ENCODE measurements around the gene NKD2. TPM values are rescaled to one million over a fixed set of nuclear protein-coding genes. Genes with fewer than 3 reads are reported as not detected.

The NKD2 gene
- total RNA-seq, 1 experiment from 2014 or later = not detected

GRCh38 chr5:1086137-1086536 lies 77.5 kb downstream of the NKD2 start:
- Histone ChIP-seq H3K9me3 (replicated peaks) (no peaks in the 10 kb centered on the region), H3K4me1 (no peaks in the 10 kb centered on the region), H3K27ac (no peak overlapping the region), H3K27me3 (no peaks in the 10 kb centered on the region), H3K36me3 (no peaks in the 10 kb centered on the region), H3K4me3 (no peak overlapping the region)
- no peak for DNase-seq

- no peaks in the 10 kb centered on the region for H3K4me1 ChIP-seq
- DNase-seq = no peak
- no peaks in the 10 kb centered on the region for H3K27me3 ChIP-seq
- no peak overlapping the region for H3K4me3 ChIP-seq
- no peak overlapping the region for H3K27ac ChIP-seq
- no peaks in the 10 kb centered on the region for H3K36me3 ChIP-seq
- H3K9me3 ChIP-seq (replicated peaks) = no peaks in the 10 kb centered on the region
Observed at GRCh38 chr5:1086871-1087270, 78.3 kb downstream of the NKD2 start.

- Histone ChIP-seq H3K9me3 (replicated peaks) (no peaks in the 10 kb centered on the region), H3K27me3 (no peaks in the 10 kb centered on the region), H3K27ac (no peak overlapping the region), H3K4me3 (no peak overlapping the region), H3K4me1 (no peaks in the 10 kb centered on the region), H3K36me3 (no peaks in the 10 kb centered on the region)
- DNase-seq = no peak
Observed at GRCh38 chr5:1087428-1087827, 78.8 kb downstream of the NKD2 start.

- H3K4me3 ChIP-seq = no peak overlapping the region
- no peaks in the 10 kb centered on the region for H3K9me3 ChIP-seq (replicated peaks)
- H3K4me1 ChIP-seq = no peaks in the 10 kb centered on the region
- H3K36me3 ChIP-seq = no peaks in the 10 kb centered on the region
- no peak for DNase-seq
- no peak overlapping the region for H3K27ac ChIP-seq
- no peaks in the 10 kb centered on the region for H3K27me3 ChIP-seq
Observed at GRCh38 chr5:1088031-1088430, 79.4 kb downstream of the NKD2 start.

Other genes with a start within 250 kb of the NKD2 start
- gene ZDHHC11B, start 224.1 kb upstream of the NKD2 start, total RNA-seq (2014; rRNA removed; shearing (Covaris generic)) = 0.22 TPM in 1 of 2 replicates, not detected in the other
- 0.94 and 2.1 TPM in 2 replicates for gene ZDHHC11, start 157.8 kb upstream of the NKD2 start, total RNA-seq (2014; rRNA removed; shearing (Covaris generic))
- 16.9 and 19.9 TPM in 2 replicates for gene BRD9, start 116.0 kb upstream of the NKD2 start, total RNA-seq (2014; rRNA removed; shearing (Covaris generic))
- 44.7 and 47.5 TPM in 2 replicates for gene TRIP13, start 115.9 kb upstream of the NKD2 start, total RNA-seq (2014; rRNA removed; shearing (Covaris generic))
- 11.5 and 12.0 TPM in 2 replicates for gene SLC12A7, start 103.3 kb downstream of the NKD2 start, total RNA-seq (2014; rRNA removed; shearing (Covaris generic))
- gene SLC6A19, start 192.8 kb downstream of the NKD2 start, total RNA-seq (2014; rRNA removed; shearing (Covaris generic)) = not detected in 2 replicates
- gene SLC6A18, start 216.6 kb downstream of the NKD2 start, total RNA-seq (2014; rRNA removed; shearing (Covaris generic)) = not detected in 2 replicates

All from SJCRH30 (cell line).